Measurements from ENCODE around the gene SH3BP2.

The SH3BP2 gene

GRCh38 chr4:2858451-2859217 lies 65.7 kb downstream of the SH3BP2 start:
- no peak for DNase-seq

- no peak for DNase-seq
Observed at GRCh38 chr4:2859514-2859913, 66.6 kb downstream of the SH3BP2 start.

GRCh38 chr4:2860391-2861348 lies 67.8 kb downstream of the SH3BP2 start:
- DNase-seq: no peak

DNA sequence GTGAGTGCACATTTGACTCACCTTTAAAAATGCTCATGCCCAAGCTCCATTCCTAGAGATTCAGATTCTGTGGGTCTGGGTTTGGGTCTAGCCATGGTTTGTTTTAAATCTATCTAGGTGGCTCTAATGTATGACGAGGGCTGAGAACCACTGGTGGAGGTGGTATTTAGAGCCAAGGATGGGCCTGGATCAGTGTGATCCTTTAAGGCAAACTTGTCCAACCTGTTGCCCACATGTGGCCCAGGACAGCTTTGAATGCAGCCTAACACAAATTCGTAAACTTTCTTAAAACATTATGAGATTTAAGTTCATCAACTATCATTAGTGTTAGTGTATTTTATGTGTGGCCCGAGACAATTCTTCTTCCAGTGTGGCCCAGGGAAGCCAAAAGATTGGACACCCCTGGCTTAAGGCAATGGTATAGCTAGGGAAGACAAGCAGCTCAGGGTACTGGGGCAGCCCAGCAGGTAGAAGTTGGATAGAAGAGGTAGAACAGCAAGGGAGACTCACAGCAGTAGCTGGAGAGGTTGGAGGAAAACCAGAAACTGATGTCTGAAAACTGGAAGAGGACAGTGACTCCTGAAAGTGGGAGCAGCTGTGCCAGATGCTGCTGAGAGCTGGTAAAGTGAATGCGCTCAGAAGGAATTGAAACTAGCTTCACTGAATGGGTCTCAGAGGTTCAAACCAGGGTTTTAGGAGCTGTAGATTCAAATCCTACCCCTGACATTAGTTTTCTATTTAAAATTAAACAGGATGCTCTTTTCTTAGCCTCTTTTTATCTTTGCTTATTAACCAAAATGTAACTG lies 68.9 kb downstream of the SH3BP2 start:
- DNase-seq: no peak

DNA sequence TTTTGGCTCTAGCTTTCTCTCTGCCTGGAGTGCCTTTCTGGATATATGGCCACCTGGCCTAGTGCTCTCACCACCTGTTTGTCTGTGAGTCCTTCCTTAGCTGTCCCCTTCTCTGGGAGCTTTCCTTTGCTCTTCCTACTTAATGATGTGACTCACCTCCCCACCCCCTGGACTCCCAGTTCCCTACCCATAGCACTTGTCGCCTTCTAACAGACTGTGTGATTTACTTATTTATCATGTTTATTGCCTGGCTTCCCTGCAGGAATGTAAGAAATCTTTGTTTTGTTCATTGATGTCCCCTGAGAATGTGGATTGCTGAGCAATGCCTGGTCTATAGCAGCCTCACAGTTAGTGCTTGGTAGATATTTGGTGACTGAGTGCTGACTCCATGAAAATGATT lies 69.6 kb downstream of the SH3BP2 start:
- DNase-seq: no peak

GRCh38 chr4:2863649-2864048 lies 70.8 kb downstream of the SH3BP2 start:
- no peak for DNase-seq

- no peak for DNase-seq
Observed at GRCh38 chr4:2865196-2865780, 72.4 kb downstream of the SH3BP2 start.

- no peak for DNase-seq
Observed at GRCh38 chr4:2866160-2866861, 73.4 kb downstream of the SH3BP2 start.

- no peak for DNase-seq
Observed at GRCh38 chr4:2866891-2867290, 74.0 kb downstream of the SH3BP2 start.

DNA sequence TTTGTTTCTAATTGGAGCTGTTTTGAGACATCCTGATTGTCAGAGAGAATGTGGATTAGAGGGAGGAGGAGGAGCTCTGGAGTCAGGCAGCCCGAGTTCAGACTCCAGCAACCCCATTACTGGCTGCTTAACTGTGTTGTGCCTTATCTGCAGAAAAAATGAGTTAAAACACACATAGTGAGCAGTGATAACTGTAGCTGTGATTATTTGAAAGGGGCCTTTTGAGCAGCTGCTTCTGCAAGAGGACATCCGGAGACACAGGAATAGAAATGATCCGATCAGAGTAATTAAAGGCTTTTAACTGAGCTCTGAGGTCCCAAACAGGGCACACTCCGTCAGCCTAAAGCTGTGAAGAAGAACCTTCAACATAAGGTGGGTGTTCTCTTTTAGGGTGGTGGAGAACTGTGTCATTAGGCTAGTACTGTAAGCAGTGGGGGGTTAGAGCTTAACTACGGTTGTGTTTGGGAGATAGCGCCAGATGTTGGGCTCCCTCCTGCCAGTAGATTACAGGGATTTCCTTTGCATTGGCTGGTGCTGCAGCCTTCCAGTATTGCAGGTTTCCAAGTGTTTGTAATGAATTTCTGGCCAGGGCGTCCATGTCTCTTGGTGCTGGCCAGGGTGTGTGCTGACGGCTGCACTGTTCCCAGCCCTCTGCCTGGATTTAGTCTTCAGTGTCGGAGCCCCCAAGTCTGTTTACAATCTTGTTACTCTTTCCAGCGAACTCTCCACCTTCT lies 75.0 kb downstream of the SH3BP2 start:
- DNase-seq: no peak

DNA sequence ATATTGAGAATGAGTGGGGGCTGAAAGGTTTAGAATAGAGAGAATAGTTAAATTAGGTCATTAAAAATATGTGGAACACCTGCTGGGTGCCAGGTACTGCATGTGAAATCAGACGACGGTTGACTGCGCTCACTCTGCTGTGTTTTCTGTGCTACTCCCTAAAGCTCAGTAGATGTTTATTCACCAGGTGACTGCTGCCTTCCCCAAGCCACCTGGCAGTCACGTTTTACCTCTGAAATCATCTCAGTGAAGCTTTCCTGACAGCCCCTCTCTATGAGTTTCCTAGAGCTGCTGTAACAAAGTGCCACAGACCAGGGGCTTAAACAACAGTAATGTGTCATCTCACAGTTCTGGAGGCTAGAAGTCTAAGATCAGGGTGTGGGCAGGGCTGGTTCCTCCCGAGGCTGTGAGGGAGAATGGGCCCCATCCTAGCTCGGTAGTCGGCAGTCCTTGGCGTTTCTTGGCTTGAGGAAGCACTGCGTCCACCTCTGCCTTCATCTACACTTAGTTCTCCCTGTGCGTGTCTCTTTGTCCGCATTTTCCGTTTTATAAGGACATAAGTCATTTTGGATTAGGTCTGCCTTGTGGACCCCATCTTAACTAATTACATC lies 76.1 kb downstream of the SH3BP2 start:
- DNase-seq: no peak

DNA sequence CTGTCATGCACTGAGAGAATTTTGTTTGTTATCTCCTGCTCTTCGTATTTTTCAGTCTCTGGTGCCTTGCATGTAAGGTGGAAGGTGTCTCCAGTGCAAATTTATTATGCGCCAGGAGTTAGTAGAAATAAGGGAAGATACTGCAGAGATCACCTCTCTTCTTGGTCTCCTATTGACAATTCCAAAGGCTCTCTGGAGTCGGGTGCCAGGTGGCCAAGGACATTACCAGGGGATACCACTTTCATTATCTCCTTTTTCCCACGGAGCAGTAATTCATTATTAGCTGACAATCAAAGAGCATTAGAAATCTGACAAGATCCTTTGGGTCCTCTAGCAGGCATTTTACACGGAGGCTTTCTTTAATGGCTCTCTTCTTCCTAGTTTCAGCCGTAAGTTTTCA lies 76.8 kb downstream of the SH3BP2 start:
- no peak for DNase-seq

- DNase-seq: no peak
Observed at GRCh38 chr4:2870082-2870481, 77.2 kb downstream of the SH3BP2 start.

- DNase-seq: no peak
Observed at GRCh38 chr4:2871466-2871865, 78.6 kb downstream of the SH3BP2 start.

DNA sequence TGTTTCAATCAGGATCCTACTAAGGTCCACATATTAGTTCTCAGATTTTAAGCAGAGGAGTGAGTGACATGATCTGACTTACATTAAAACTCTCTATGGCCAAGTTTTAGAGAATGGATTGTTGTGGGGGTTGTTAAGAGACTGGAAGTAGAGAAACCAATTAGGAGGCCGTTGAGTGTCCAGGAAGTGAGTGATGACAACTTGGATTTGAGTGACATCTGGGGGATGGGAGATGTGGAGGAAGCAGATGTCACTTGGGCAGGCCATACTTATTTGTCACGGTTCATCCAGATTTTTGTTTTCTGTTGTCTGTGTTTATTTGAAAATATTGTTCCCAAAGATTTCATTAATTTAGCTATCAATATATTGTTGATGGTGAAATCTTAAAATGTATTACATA lies 79.0 kb downstream of the SH3BP2 start:
- no peak for DNase-seq

DNA sequence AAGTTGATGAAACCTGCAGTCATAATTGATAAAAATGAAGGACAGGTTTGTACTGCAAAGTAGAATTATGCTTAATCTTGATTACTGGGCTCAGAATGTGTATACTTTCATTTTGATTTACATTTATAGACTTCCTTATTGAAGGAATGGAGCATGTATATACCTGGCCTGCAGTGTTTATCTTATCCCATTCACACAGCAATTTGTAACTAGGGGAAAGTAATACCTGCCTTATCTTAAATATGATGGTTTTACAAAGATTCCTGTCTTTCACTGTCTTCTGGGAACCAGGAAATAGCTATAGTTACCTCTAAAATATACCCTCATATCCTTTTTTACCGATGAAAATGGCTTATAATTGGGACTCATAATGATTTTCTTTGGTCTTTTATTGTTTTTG lies 80.4 kb downstream of the SH3BP2 start:
- DNase-seq: no peak

DNA sequence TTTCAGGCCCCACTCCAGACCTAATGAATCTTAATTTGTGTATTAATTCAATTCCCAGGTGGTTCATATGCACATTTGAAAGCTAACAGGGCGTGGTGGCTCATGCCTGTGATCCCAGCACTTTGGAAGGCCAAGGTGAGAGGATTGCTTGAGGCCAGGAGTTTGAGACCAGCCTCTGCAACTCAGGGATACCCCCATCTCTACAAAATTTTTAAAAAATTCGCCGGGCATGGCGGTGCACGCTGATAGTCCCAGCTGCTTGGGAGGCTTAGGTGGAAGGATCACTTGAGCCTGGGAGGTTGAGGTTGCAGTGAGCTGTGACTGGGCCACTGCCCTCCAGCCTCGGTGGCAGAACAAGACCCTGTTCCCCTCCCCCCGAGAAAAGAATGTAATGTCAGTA lies 82.0 kb downstream of the SH3BP2 start:
- DNase-seq: no peak

DNA sequence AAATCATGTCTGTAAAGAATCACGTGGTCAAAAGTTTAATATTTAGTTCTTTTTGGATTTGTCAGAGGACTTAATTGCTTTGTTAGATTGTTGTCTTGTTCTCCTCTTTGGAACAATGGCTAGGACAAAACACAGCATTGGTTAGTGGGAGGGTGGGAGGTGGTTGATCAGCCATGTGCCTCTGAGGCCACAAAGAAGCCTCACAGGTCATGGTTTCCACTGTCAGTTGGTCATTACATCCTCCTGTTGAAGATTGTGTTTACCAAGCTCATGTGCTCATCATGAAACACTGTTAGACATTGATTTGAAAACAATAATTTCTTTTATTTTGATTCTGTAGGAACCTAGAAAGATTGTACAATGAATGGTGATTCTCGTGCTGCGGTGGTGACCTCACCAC lies 82.7 kb downstream of the SH3BP2 start:
- DNase-seq: no peak

GRCh38 chr4:2878346-2878745 lies 85.5 kb downstream of the SH3BP2 start:
- no peak for DNase-seq

DNA sequence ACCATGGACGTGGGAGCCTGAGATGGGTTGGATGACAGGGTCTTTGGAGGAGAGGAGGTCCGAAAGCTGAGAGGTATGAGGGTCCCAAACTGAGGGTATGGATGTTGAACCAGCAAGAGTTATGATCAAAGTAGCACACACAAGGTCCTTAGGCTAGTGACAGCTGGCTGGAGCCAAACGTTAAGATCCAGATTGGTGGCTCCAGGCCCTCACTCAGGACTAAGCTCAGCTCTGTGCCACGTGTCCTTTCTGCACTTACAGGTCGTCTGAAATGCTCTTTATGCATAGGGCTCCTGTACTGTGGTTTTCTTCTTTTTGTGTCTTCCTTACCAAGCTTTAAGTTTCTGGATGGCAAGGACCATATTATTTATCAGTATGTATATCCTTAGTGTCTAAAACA lies 86.1 kb downstream of the SH3BP2 start:
- DNase-seq: no peak

DNA sequence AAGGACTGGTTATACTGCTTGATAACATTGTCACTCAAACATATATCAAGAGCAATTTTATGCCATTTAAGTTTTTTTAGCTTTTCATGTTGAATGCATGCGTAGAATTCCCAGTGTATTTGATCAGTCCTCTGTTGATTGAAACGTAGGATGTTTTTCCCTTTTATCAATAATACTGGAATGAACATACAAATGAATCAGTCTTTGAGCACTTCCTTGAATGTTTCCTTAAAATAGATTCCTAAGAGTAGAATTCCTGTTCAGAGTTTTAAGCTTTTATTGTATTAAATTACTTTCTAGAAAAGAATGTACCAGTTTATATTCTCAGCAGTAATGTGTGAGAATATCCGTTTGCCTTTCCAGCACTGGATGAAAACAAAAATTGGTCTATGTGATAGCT lies 88.5 kb downstream of the SH3BP2 start:
- no peak for DNase-seq

All from CD4-positive, alpha-beta T cell treated with Interleukin-4 for 4 hours (primary cell).